GM21737 (cell line): ENCODE results near the gene ARMH1.
"Not testable (repeated sequence)": the region's sequence is repeated elsewhere in the genome, so short reads cannot be mapped to it uniquely, and the experiment has no call there.

Experiments
- ATAC-seq: cut with Tn5 transposase; IDR thresholded peaks from one replicate; pipeline ENCODE4 v1.9.1; 2021; ENCODE audit warnings: mild to moderate bottlenecking, moderate library complexity; ENCODE audit not compliant: unreplicated experiment

Gene ARMH1

DNA sequence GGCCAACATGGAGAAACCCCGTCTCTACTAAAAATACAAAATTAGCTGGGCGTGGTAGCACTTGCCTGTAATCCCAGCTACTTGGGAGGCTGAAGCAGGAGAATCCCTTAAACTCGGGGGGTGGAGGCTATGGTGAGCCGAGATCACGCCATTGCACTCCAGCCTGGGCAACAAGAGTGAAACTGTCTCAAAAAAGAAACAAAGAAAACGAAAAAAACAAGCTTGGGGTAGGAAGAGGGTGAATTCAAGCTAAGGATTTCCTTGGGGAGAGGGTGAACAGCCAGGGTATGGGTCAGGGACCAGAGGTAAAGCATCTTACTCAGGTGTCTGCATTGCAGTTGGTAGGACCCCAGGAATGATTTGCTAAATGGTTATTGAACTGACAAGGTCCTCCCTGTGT is 91.9 kb downstream of the ARMH1 start:
- ATAC-seq = not testable (repeated sequence)
